HuH-7 (cell line): ENCODE results near the gene MYMK.

Experiments
- DNase-seq: peaks from one replicate; pipeline ENCODE4 v3.0.0; 2011; ENCODE audit warnings: low spot score

MYMK gene

DNA sequence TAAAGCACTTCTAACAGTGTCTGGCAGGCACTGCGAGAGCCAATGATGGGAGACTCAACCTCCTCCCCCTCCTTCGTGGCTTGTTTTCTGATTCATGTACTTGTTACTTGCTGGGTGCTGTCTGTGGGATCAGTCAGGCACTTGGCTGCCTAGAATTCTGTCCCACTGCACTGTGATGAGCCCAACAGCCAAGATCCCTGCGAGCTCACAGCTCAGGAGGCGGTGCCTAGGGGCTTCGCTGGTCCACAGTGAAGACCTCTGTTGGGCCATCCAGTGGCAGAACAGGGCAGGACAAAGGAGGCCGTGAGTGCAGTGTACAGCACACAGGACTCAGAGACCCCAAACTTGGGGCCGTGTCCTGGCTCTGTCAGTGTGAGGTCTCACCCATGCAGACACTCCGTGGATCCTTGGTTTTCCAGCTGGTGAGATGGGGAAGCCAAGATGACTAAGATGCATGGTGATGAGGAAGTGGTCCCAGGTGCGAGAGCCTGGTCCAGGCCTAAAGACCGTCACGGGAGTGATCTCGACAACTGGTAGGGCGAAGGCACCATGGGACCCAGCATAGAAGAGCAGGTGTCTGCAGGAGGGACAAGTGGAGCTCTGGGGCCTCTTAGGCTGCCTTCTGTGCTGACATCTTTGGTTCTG is 19.5 kb downstream of the MYMK start:
- DNase-seq, result no peak

DNA sequence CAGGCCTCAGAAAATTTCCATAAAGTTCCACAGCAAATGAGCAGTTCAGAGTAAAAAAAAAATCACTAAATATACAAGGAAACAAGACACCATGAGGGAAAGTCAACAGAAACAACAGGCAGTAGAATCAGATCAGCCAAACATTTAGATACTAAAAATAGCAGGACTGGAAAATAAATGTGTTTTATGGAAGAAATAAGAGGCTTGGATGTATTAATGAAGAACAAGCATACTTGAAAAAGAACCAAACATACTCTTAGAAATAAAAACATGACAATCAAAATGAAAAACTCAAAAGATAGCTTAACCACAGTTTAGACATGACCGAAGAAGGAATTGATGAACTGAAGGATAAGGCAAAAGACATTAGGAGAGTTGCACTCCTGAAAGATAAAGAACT is 22.6 kb downstream of the MYMK start:
- no peak for DNase-seq

DNA sequence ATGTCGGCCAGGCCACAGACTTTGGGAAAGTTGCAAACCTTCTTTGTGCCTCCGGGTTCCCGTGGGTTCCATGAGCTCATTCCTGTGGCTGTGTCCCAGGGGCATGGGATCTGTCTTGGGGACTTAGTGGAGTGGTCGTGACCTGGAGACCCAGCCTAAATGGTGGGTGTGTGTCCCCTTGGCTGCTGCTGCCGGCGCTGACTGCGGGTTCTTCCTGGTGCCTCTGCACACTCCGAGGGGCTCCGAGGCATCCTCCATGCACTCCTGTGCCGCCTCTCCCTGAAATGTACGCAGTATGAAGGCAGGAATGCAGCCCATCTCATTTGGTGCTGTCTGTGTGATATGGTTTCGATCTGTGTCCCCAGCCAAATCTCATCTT is 24.9 kb downstream of the MYMK start:
- DNase-seq, result no peak

DNA sequence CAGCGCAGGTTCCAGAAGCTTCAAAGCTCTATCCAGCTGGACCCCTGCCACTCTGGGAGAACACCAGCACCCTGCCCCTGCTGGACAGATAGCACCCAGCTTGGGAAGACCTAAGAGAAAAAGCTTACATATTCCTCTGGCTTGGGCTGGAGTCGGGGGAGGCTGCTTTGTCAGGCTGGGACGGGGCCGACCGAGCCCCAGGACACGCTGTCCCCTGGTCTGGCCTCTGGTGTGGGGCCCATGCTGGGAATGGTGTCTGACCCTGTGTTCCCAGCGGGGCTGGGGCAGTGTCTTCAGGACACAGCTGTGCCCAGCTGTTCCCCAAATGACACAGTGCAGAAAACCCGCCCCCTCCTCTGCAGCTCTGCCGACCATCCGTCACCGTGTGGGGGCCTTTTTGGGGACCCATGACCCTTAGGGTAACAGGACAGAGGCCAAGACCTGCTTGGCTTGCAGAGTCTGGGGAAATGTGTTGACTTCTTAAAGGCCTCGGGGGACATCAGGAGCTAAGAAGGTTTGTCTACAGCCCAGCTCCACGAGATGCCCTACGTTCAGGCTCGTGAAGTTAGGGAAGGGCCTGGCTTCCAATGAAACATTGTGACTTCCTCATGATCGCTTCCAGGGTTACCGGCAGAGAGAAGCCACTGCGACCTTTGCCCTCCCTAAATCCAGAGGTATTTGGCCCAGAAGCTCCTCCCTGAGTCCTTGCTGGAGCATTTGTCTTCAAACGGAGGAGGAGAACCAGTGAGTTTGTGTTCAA is 25.4 kb downstream of the MYMK start:
- no peak for DNase-seq

DNA sequence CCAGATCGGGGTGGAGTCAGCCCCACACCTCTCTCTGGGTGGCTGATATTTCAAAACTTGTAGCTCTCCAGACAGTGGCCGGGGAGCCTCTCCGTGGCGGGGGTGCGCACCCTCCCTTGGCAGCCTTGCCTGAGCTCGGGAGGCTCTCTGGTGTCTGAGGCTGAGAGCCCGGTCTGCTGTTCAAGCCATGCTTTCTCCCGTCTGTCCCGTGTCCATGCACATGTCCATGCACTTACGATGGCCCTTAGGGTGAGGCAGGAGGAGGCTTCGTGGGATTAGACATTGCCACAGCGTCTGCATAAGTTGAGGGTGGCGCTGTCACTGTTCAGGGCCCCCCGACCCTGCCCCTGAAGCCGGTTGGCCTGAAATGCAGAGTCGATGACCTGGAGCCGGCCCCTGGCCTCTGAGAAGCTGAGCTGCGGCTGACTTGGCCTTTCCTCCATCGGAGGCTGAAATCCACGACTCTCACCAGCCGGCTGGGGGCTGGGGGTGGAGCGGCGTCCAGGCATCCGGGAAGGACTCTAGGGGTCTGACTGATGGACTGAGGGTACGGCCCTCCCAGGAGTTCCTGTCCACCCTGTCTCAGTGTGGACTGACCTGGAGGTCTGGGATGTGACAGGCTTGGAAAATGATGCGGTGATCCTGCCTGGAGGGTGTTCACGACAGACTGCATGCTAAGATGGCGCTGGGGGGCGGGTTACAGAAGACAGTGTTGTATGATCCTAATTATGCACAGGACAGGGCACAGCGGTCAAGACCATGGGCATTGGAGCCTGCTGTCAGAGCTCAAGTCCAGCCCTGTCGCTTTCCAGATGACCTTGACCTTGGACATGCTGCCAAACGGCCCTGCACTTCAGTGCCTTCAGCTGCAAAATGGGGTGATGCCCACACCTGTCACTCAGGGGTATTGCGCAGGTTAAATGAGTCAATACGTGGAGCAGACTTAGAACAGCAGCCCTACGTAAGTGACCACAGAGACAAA is 27.6 kb downstream of the MYMK start:
- DNase-seq, result no peak

DNA sequence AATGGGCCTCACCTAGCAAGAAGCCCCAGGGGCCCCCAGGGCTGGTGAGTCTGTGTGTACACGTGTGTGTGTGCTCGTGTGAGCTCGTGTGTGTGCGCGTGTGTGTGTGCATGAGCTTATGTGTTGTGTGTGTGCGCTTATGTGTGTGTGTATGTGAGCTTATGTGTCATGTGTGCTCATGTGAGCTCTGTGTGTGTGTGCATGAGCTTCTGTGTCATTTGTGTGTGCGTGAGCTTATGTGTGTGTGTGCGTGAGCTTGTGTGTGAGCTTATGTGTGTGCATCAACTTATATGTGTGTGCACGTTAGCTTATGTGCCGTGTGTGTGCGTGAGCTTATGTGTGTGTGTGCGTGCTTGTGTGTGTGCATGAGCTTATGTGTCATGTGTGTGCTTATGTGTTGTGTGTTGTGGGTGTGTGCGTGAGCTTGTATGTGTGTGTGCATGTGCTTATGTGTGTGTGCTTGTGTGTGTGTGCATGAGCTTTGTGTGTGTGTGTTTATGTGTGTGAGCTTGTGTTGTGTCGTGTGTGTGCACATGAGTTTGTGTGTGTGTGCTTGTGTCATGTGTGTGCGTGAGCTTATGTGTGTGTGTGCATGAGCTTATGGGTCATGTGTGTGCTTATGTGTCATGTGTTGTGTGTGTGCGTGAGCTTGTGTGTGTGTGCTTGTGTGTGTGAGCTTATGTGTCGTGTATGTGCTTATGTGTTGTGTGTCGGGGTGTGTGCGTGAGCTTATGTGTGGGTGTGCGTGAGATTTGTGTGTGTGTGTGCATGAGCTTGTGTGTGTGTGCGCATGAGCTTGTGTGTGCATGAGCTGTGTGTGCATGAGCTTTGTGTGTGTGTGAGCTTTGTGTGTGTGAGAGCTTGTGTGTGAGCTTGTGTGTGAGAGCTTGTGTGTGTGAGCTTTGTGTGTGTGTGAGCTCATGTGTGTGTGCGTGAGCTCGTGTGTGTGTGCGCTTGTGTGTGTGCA is 29.1 kb downstream of the MYMK start:
- no peak for DNase-seq

DNA sequence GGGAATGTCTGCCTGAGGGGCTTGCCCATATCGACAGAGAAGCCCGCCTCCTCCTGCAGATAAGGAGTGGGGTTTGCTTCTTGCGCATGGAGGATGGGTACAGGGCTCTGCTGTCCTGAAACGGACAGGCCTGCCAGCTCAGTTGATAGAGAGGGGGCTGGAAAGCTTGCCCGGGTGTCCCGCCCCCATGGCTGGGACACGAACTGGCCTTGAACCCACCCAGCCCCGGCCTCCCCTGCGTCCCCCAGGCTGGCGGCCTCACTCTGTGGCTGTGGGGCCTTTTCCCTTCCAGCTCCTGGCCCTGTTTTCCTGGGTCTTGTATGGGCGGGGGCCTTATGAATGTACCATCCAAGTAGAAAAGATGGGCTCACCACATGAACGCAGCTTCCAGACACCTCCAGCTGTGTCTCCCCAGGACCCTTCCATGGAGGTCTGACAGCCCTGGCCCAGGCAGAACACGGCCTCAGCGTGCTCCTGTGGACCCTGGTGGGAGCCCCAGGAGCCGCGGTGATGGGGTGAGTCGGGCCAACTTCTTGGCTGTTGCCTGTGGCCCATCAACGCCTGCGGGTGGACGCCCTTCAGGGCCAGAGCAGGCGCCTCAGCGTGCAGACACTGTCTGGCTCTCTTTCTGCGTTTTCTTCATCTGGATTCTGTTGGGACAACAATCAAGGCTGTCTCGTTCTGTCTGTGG is 30.0 kb downstream of the MYMK start:
- DNase-seq, result no peak

DNA sequence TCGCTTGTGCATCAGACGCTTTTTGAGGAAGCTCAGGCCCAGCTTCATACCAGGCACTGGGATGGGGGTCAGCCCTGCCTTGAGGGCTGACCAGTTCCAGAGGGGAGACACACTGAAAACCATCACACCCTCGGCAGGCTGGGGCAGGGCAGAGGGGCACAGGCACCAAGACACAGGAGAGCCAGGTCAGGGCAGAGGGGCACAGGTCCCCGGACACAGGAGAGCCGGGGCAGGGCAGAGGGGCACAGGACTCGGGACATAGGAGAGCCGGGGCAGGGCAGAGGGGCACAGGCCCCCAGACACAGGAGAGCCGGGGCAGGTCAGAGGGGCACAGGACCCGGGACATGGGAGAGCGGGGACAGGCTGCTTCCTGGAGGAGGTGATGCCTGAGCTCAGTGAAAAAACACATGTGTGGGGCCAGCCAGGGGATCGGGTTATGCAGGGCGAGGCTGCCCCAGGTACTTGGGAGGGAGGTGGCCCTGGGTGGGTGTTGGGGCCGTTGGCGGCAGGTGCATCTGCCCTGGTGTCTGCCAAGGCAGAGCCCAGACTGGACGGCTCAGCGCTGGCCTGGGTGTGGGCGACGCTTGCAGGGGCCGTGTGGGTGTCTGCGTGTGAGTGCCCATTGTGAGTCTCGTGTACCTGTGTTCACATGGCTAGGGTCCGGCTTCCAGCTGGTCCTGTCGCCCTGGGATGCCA is 30.8 kb downstream of the MYMK start:
- no peak for DNase-seq

DNA sequence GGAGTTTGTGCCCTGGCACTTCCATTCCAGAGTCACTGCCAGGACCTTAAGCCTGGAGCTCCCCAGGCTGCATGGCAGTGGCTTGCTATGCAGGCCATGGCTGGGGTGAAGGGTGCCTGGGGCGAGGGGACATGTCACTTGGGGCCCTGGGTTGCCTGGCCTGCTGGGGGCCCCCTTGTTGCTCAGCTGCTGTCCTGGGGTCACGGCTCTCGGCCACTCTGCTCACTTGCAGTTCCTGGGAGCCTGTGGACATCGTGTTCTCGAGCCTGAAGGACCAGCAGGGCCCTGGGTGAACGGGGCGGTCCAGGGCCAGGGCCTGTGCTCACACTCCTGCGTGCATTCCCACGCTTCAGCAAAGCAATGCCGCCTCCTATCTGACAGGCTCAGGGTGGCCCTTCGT is 31.3 kb downstream of the MYMK start:
- DNase-seq, result no peak

DNA sequence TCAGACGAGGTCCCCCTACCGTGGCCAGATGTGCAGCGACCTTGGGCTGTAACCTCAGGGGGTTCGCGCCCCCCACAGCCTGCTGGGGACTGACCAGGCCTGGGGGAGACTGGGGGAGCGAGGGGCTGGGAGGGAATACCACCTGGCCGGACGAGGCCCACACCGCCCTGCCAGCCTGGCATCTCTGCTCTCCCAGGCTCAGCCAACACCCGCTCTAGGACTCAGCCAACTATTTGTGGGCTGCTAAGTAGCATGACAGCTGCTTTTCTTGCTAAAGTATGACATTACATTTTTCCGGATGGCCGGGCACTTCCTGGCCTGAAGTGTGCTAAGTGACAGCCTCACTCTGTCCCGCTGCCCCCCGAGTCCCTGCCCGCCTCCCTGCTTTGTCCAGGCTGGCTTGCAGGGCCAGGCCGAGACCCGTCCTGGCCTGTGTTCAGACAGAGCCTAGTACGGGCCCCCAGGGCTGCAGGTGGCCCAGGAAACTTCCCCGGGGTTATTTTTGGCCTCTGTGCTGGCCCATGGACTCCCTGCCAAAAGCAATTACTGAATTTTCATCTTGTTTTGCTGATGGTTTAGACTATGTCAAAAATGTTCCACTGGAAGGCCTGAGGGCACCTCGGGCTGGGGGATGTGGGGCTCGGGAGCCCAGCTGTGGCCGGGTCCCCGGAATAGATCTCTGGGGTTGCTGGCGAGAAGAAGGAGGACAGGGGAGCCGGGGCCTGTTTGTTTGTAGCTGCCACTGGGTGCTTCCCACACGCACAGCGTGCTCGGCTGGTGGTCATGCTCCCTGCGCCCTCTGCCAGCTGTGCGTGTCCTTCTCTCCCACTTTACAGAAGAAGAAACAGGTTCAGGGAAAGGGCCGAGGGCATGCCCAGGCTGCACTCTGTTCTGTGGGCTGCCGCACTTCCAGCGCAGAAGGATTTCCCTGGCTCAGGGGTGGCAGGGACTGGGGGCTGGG is 32.4 kb downstream of the MYMK start:
- DNase-seq, result no peak

DNA sequence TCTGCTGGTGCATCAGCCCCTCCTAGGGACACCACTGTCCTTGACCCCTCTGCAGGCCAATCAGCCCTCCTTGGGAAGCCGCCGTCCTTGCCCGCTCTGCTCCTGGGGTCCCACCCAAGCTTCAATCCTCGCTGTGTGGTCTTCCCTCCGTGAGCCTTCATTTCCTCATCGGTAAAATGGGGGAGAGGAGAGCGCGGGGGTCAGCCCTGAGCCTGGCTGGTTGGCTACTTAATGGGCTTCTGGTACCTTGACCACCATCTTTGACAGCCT is 33.2 kb downstream of the MYMK start:
- no peak for DNase-seq

DNA sequence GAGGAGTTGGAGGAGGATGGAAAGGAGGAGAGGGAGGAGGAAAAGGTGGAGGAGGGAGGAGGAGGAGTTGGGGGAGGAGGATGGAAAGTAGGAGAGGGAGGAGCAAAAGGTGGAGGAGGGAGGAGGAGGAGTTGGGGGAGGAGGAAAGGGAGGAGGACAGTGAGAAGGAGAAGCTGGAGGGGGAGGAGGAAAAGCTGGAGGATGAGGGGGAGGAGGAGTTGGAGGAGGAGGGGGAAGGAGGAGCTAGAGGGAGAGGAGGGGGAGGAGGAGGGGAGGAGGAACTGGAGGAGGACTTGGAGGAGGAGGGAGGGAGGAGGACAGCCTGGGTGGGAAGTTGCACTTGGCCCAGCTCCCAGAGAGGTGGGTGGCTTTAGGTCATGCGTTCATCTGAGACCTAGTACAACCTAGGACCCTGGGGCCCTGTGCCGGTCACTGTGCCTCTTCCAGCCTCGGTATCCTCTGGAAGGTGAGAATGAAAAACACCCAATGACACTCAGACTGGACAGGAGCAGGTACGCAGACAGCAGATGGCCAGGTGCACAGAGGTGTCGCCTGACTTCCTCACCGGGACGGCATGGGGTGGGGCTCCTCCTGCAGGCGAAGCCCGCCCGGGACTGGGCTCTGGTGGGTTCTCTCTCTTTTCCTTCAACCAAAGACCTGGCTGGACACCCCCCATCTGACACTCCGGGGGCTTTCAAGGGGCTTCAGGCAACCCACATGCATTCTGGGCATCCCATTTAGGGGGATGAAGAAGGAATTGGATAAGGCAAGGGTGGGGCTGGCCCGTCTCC is 33.7 kb downstream of the MYMK start:
- DNase-seq, result no peak

DNA sequence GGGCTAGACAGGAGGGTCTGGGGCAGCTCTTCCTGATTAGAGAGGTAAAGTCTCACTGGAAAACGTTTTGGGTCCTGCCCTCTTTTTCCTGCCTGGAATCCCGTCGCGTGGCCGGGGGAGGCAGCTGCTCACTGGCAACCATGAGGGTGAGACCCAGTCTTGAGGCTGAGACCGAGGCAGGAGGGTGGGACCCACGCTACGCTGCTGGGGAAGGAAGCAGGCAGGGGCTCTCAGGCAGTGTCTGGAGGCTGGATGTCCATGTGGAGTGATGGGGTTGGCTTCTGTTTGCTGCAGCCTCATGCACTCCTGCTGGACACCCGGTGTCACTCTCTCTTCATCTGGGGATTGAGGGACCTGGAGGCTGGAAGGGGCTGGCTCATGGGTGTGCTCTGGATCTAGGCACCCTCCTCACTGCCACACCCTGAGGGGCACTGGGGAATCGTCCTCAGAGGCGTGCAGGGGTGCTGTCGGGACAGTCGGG is 34.5 kb downstream of the MYMK start:
- DNase-seq, result no peak

DNA sequence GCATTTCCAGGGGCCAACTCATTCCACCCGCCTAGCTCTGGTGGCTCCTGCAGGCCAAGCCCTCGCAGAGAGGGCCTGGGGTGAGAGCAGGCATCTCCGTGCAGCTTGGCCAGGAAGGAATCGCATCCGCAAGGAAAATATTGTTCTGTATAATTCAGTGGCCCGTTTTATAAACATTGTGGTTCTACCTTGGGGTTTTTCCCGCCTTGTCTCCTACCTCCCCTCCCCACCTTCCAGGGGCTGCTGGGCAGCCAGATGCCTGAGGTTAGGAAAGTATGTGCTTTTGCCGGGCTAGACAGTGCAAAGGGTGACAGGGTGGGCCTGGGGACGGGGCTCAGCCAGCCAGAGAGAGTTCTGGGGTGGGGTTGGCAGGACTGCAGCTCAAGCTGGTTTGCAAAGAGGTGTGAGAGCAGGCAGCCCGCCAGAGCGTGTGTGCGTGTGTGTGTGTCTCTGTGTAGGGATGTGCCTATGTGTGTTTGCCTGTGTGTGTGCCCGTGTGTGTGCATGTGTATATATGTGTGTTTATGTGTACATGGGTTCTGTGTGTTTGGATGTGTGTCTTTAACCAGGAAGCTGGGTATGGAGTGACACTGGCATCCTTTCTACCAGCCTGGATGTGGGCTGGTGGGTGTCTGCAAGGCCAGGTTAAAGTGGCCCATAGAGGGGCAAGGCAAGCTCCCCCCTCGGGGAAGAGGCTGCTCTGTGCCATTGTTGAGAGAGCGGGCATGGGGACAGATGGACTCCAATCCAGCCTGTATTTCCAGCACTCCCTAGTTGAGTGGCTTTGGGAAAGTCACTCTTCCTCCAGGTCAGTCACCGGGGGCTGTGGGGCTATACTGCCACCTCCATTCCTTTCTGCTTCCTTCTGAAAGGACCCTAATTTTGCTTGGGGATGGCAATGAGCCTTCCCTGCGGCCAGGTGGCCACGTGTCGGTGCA is 35.2 kb downstream of the MYMK start:
- no peak for DNase-seq

DNA sequence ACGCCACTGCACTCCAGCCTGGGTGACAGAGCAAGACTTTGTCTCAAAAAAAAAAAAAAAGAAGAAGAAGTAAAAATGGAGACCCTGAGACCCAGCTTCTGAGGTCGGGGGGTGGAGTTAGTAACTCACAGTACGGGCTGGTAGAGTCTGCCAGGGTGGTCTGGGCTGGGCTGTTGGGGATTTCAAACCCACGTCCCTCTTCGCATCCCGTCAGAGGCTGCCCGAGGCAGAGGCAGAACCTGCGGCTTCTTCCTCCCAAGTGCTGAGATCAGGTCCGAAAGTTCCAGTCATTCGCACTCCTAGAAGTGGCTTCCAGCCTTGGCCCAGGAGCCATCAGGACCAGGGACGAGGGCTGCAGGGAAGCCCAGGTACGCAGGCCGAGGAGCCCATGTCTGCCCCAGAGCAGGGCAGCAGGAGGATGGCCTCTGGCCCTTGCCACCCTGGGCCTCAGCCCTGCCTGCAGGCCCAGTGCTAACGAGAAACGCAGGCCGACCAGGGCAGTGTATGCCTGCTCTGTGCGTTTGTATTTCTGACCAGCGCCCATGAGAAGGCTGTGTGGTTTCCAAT is 36.0 kb downstream of the MYMK start:
- DNase-seq, result no peak

DNA sequence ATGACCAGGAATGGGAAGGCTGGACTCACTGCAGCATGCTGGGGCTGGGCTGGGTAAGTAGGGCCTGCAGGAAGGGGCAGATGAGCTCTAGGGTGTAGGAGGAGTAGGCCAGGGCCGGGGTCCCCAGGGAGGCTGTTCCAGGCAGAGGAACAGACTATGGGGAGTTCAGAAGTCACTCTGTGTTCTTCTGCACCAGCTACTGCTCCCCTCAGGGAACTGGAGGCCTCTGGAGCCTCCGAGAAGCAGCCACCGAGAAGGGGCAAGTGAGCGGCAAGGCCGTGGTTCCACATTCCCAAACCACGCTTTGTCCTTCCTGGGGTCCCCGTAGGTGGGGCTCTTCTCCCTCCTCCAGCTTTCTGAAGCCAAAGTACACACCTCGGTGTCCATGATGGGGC is 37.4 kb downstream of the MYMK start:
- no peak for DNase-seq
